ENCODE data around the gene TMEM212. TPM values are rescaled to one million over a fixed set of nuclear protein-coding genes. Genes with fewer than 3 reads are reported as not detected.
A peak's percentile ranks its signal among the peaks of the same experiment; 100 is the strongest.

TMEM212 gene
- total and polyA plus RNA-seq, 7 donors: not detected

GRCh38 chr3:171811295-171811912 is 31.7 kb upstream of the TMEM212 start:
- no peaks in the 10 kb centered on the region for H3K9me3 ChIP-seq
- DNase-seq: peak in 1 of 2 donors; percentile 20
- no peaks in the 10 kb centered on the region for H3K36me3 ChIP-seq (ENCODE audit: insufficient read depth in 1 of 2, low read depth in 1 of 2)
- 75 to 78% (median 78%) methylated on average over 4 of the region's 4 CpGs for WGBS, 3 donors
- intact Hi-C loops (cut with DNase I): no loop called here
- no peak for TF ChIP-seq CTCF (IDR thresholded peaks at IDR 0.05)
- no peak overlapping the region for H3K27ac ChIP-seq
- no peaks in the 10 kb centered on the region for H3K27me3 ChIP-seq (ENCODE audit: insufficient read depth in 3 of 3, low read length in 2 of 3)
- ATAC-seq: peak; percentile 23 to 51 (median 35)
- H3K4me3 ChIP-seq: no peak overlapping the region
- peaks cover 10% of the 10 kb centered on the region for H3K4me1 ChIP-seq

GRCh38 chr3:171811913-171812335 is 31.2 kb upstream of the TMEM212 start:
- no peak for TF ChIP-seq CTCF (IDR thresholded peaks at IDR 0.05)

GRCh38 chr3:171812811-171813210 is 30.3 kb upstream of the TMEM212 start:
- H3K27ac ChIP-seq: no peak overlapping the region
- no peak for ATAC-seq
- H3K36me3 ChIP-seq (ENCODE audit: insufficient read depth in 1 of 2, low read depth in 1 of 2): no peaks in the 10 kb centered on the region
- H3K4me3 ChIP-seq: no peak overlapping the region
- intact Hi-C loops (cut with DNase I): no loop called here
- H3K4me1 ChIP-seq: peaks cover 10% of the 10 kb centered on the region
- 91 to 99% (median 94%) methylated on average over 2 of the region's 2 CpGs for WGBS, 3 donors
- no peaks in the 10 kb centered on the region for H3K9me3 ChIP-seq
- TF ChIP-seq CTCF (IDR thresholded peaks at IDR 0.05): no peak
- no peaks in the 10 kb centered on the region for H3K27me3 ChIP-seq (ENCODE audit: insufficient read depth in 3 of 3, low read length in 2 of 3)
- no peak for DNase-seq

More at GRCh38 chr3:171811913-171812335, 31.2 kb upstream of the TMEM212 start:
- DNase-seq: peak in 1 of 2 donors; percentile 33
- 89 to 96% (median 94%) methylated on average over 9 of the region's 9 CpGs for WGBS, 3 donors
- Histone ChIP-seq H3K4me3 (no peak overlapping the region), H3K36me3 (ENCODE audit: insufficient read depth in 1 of 2, low read depth in 1 of 2) (no peaks in the 10 kb centered on the region), H3K4me1 (peaks cover 10% of the 10 kb centered on the region), H3K27ac (no peak overlapping the region), H3K9me3 (no peaks in the 10 kb centered on the region), H3K27me3 (ENCODE audit: insufficient read depth in 3 of 3, low read length in 2 of 3) (no peaks in the 10 kb centered on the region)
- ATAC-seq: no peak
- intact Hi-C loops (cut with DNase I): no loop called here

GRCh38 chr3:171813278-171813896 is 29.8 kb upstream of the TMEM212 start:
- intact Hi-C loops (cut with DNase I): no loop called here
- Histone ChIP-seq H3K36me3 (ENCODE audit: insufficient read depth in 1 of 2, low read depth in 1 of 2) (no peaks in the 10 kb centered on the region), H3K4me3 (no peak overlapping the region), H3K27me3 (ENCODE audit: insufficient read depth in 3 of 3, low read length in 2 of 3) (no peaks in the 10 kb centered on the region), H3K9me3 (no peaks in the 10 kb centered on the region), H3K4me1 (peaks cover 10% of the 10 kb centered on the region), H3K27ac (no peak overlapping the region)
- no peak for TF ChIP-seq CTCF (IDR thresholded peaks at IDR 0.05)
- no peak for DNase-seq
- no peak for ATAC-seq
- 93 to 94% (median 93%) methylated on average over 3 of the region's 3 CpGs for WGBS, 3 donors

Data from psoas muscle (tissue), 8 donors.